Erythroblast (primary cell): ENCODE results near the gene SPACDR.
"Not testable (repeated sequence)": the region's sequence is repeated elsewhere in the genome, so short reads cannot be mapped to it uniquely, and the experiment has no call there.

Experiments
- GATA1 ChIP-seq: IDR thresholded peaks from 2 replicates; pipeline ENCODE4 v1.6.1; 2011; ENCODE audit warnings: low read depth, mild to moderate bottlenecking, control low read depth, low read length, moderate library complexity
- POLR2A ChIP-seq: IDR thresholded peaks from 2 replicates; pipeline ENCODE4 v1.6.1; 2011; ENCODE audit warnings: mild to moderate bottlenecking, low read length

DNA sequence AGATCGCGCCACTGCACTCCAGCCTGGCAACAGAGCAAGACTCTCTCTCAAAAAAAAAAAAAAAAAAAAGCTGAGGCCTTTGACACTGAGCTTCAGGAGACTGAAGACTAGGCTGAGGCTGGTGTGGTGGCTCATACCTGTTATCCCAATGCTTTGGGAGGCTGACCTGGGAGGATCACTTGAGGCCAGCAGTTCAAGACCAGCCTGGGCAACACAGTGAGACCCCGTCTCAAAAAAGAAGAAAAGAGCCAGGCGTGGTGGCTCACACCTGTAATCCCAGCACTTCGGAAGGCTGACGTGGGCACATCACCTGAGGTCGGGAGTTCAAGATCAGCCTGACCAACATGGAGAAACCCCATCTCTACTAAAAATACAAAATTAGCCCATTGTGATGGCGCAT, 16.7 kb downstream of the SPACDR start:
- not testable (repeated sequence) for TF ChIP-seq POLR2A, GATA1
